ENCODE measurements around the gene DLG2. TPM values are rescaled to one million over a fixed set of nuclear protein-coding genes. Genes with fewer than 3 reads are reported as not detected.
A peak's percentile ranks its signal among the peaks of the same experiment; 100 is the strongest.

DLG2 gene
- total RNA-seq, 1 donor from 2014 or later = 13.7 TPM

GRCh38 chr11:84089072-84090057 lies 1537.8 kb downstream of the DLG2 start:
- DNase-seq = peak; percentile 5

- DNase-seq = no peak
Observed at GRCh38 chr11:84071851-84072250, 1555.3 kb downstream of the DLG2 start.

DNA sequence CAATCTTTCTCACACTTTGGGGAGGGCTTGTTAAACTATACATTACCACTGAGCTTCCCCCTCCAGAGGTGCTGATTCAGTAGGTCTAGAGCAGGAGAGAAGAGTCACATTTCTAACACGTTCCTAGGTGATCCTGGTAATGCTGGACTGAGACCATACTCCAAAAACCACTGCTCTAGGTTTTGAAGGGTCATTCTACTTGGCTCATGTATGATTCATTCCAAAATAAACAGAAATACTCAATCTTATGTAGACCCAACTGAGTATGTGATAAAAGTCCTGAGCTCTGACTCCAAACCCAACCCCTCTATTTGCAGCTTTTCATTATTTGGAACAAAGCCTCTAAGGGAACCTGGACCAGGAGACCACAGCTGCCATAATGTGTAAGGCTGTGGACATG lies 1558.1 kb downstream of the DLG2 start:
- no peak for DNase-seq

- no peak for DNase-seq
Observed at GRCh38 chr11:84061726-84062125, 1565.4 kb downstream of the DLG2 start.

GRCh38 chr11:84056653-84057376 lies 1570.3 kb downstream of the DLG2 start:
- no peak for DNase-seq

DNA sequence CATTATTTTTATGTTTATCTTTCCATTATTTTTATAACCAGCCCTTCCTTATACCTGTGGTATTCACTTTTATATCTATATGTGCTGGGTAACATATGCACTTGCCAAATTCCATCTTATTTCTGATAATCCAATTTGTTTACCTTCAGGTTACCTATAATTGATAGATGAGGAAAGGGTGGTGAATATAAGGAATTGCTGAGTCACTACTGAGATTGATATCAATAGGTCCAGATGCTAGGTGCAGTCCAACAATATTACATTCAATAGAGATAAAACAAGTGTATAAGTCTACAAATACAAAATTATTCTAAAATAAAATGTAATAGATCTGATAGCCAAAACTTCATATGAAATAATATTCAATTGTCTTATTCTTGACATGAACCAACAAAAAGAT lies 1582.0 kb downstream of the DLG2 start:
- DNase-seq = no peak

DNA sequence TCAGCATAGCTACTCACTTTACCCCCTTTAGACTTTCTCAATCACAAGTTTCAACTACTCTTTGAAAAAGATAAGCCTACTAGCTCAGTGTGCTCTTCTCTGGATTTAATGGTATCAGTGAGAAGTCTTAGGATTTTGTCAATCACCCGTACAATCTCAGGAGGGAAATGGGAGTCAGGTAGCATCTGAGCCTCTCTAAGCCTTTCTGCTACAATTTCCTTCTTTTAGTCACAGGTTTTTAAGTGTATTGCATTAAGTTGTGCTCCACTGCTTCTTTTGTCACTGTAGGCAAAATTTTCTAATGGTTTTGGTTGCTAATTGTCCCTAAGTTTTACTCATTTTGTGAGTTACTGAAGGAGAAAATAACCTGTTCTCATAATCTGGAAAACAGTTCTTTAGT lies 1582.4 kb downstream of the DLG2 start:
- DNase-seq = no peak

DNA sequence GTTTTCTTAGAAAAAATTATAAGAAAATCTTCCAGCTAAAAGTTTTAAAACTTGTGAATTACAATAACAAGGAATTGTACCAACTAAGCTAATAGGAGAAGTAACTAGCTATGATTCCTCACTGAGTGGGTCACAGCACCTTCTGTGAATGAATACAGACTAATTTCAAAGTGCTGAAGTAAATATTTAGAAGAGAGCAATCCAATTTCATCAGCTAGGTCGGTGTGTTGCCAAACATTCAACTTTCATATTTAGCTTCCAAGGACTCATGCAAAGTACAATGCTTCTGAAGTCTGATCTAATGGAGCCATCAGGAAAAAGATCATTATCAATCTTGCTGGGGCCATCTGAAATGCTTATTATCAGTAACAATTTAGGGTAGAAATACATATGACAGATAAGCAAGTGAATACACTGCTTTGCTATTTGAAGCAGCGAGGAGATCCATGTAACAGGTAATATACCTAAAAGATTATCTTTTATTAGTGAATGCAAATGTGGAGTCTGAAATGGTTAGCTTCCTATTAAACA lies 1590.4 kb downstream of the DLG2 start:
- DNase-seq = no peak

DNA sequence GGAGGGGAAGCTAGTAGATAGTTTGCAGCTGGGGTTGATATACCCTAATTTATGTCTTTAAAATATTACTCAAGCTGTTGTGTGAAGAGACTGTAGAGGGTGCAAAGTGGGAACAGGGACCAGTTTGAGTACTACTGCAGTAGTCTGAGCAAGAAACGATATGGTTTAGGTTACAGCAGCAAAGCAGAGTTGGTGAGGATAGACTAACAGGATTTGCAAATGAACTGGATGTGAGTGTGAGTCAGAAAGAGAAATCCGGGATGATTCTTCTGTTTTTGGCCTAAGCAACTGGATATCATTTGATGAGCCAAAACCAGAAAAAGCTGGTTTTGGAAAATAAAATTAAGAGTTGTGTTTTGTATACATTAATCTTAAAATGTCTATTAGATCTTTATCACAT lies 1591.5 kb downstream of the DLG2 start:
- DNase-seq = no peak

GRCh38 chr11:84034484-84034883 lies 1592.7 kb downstream of the DLG2 start:
- DNase-seq = no peak

GRCh38 chr11:84024266-84024665 lies 1602.9 kb downstream of the DLG2 start:
- no peak for DNase-seq

DNA sequence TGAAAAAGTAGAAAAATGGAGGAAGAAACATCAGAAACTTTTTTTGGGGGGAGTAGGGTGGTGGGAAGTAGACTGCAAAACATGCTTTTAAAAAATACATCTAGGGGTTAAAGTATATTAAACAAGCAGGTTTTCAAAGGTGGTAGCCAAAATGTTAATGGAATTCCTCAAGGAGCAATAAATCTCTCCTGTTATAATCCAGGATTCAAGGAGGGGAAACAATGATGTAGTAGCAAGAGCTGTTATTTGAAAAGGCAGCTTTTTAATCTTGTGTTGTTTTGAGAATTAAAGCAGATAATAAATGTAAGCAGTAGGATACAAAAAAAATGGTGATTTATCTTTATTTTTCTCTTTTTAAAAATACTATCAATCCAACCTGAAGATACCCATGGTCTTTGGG lies 1604.4 kb downstream of the DLG2 start:
- no peak for DNase-seq

- DNase-seq = no peak
Observed at GRCh38 chr11:84022201-84022600, 1604.9 kb downstream of the DLG2 start.

DNA sequence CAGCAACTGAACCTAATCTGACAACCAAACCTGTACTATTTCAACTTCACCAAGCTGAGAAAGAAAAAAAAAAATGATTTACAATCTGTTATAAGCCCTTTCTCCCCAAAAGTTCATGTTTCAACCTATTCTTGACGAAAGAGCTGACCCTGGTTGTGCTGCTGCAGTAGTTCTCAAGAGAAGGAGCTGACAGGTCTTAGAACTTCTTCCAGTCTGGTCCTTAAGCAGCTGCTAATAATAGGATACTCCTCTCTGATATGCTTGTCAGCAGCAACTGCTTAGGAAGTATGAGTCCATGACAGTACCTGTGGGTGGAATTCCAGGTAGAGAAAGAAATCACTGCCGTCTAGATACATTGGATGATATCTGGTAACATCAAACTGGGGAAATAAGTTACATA lies 1605.9 kb downstream of the DLG2 start:
- DNase-seq = no peak

- no peak for DNase-seq
Observed at GRCh38 chr11:84019571-84020194, 1607.5 kb downstream of the DLG2 start.

DNA sequence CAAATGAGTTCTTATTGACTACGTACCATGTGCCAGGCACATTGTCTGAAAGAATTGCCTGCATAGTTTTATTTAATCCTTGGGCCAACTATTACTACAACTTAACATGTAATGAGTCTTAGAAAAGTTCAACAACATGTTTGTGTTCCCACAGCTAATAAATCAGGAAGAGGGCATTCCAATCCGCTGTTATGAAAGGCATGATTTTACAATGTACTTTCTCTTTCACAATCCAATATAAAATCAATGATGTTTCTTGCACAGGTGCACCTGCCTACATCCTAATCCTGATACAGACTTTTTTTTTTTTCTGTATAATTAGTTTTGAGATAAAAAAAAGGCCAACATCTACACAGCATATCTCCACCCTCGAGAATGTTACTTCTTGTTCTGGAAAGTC lies 1612.6 kb downstream of the DLG2 start:
- no peak for DNase-seq

DNA sequence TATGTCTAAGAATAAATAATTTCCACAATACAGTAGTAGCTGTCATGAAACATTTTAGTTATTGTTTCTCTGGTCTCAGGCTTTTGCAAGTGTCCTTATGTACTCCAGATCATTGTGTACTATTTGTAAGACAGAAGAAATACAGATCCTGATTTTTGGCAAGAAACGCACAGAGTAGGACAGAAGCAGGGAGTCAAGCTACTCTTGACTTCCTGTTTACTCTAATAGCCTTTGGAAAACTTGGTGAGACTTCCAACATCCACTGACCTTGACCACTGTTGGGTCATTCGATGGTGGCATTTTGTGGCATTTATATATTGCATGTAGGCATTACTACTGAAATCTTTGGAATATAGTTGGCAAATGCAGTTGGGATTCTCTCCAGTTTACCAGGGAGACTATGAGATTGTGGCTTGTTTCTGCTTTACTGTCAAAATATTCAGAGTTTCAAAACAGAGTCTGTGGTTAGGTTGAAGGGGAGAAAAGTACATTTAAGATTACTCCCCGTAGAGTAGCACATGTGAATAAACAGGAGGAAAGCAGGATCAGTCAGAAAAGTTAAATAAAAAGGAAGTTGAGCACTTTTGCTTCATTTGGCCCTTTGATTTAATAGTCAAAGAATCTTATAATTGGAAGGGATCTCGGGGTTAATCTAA lies 1614.8 kb downstream of the DLG2 start:
- no peak for DNase-seq

- DNase-seq = no peak
Observed at GRCh38 chr11:84003181-84003580, 1624.0 kb downstream of the DLG2 start.

DNA sequence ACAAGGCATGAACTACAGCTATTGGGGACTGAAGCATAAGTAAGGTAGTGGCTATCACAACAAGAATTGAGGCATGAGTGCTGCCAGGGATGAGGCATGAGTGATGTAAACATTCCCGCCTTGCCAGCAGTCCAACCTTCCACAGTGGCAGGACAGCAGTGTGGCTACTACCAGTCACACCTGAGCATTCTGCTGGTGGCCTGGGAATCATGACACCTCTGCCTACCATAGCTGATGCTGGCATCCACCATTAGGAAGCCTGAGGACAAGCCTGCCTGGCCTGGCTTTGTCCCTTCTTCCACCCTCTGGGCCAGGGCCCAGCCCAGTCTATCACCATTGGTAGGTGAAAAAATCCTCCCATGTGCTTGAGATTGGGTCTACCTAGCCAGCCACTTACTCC lies 1628.2 kb downstream of the DLG2 start:
- DNase-seq = no peak

DNA sequence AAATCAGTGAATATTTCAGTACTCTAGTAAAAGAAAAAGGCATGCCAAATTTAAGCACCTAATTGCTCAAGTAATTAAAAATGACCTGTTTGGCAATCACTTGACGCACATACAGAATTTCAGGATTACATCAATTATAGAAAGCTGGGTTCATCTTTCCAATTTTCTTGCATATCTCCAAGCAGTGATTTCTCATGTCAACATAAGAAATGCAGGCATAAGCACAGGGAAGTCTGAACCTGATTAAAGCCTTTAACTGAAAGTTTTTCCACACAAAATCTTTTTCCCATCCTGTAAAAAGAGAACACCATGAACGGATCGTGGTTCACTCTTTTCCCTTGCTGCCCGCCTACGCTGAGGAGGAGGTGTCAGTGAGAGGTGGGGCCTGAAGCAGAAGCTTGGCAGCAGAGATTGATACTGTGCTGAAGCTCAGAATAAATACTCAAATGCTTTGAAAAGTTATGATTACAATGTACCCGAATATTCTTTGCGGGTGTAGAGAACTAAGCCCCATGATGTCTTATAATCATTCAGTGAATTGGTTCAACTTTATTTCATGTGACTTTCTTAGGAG lies 1636.9 kb downstream of the DLG2 start:
- no peak for DNase-seq

DNA sequence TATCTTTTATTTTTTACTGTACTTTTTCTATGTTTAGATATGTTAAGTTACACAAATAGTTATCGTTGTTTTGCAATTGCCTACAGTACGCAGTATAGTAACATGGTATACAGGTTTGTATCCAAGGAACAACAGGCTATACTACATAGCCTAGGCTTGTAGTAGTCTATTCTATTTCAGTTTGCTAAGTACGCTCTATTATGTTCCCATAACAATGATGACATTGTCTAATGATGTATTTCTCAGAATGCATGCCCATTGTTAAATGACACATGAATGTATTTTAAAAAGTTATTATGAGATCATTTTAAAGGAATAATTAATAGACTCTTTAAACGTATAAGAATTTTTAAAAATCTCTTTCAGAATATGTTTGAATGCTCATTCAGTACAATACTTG lies 1644.3 kb downstream of the DLG2 start:
- DNase-seq = no peak

DNA sequence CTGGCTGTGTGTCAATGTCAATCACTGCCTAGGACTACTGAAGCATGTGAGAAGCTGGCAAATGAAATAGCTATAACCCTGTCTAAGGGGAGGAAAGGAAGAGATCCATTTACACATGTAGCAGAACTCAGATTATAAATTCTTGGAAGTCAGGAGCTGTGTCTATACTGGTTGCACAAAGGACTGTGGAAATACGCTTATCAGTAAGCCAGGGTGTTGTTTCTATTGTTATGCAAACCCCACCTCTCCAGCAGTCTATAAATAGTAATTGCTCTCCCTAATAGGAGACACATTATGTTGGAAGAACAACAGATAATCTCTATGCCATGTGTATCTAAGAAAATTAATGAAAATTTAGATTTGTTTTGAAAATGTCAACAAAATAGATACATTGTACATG lies 1647.6 kb downstream of the DLG2 start:
- no peak for DNase-seq
